ENCODE data around the gene SLC22A1. TPM values are rescaled to one million over a fixed set of nuclear protein-coding genes. Genes with fewer than 3 reads are reported as not detected.
A peak's percentile ranks its signal among the peaks of the same experiment; 100 is the strongest.

SLC22A1 gene
- polyA plus RNA-seq, 1 donor from 2014 or later, result 0.71 TPM

DNA sequence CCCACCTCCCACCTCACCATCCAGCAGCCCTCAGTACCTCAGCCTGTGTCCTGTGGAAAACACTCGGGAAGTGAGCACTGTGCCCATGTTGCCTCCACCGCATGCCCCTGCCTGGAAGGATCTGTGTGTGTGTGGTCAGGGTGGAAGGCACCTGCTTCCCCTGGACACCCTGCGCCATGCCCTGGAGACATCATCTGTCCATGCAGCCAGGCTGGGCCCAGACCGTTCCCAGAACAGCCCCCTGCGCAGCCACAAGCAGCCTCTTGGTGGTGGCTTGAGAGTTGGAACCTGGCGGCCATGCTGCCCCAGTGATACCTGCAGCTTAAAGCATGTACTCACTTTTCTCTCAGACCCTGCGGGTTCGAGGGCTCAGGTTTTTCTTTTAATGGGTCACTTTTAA, 34.9 kb upstream of the SLC22A1 start:
- no peaks in the 10 kb centered on the region for H3K79me2 ChIP-seq (replicated peaks; ENCODE audit: insufficient read depth, low read length)
- H3K9me3 ChIP-seq (ENCODE audit: low read length), result no peaks in the 10 kb centered on the region
- H3K4me3 ChIP-seq (ENCODE audit: low read length), result no peak overlapping the region
- H3K27me3 ChIP-seq (ENCODE audit: insufficient read depth, low read depth, low read length), result no peaks in the 10 kb centered on the region
- no peaks in the 10 kb centered on the region for H3F3A ChIP-seq (ENCODE audit: insufficient read depth, low read length, poor library complexity, severe bottlenecking)
- no peaks in the 10 kb centered on the region for H4K20me1 ChIP-seq (ENCODE audit: insufficient read depth)
- no peak overlapping the region for H3K4me2 ChIP-seq (ENCODE audit: low read length)
- H3K36me3 ChIP-seq (ENCODE audit: insufficient read depth, low read length), result peaks cover 8% of the 10 kb centered on the region
- TF ChIP-seq SMC3 (conservative IDR thresholded peaks at IDR 0.05; ENCODE audit: poor library complexity) (no peak), RAD21 (conservative IDR thresholded peaks at IDR 0.05) (no peak), POLR2AphosphoS5 (IDR thresholded peaks at IDR 0.05) (no peak), EZH2 (IDR thresholded peaks at IDR 0.05; ENCODE audit: borderline replicate concordance, insufficient read depth, low read length, poor library complexity, severe bottlenecking) (no peak), EP300 (conservative IDR thresholded peaks at IDR 0.05; ENCODE audit: poor library complexity, severe bottlenecking) (no peak), MXI1 (conservative IDR thresholded peaks at IDR 0.05; ENCODE audit: poor library complexity, severe bottlenecking) (no peak), TAF1 (IDR thresholded peaks at IDR 0.05; ENCODE audit: low read depth) (no peak)
- TF ChIP-seq, protein P1, sequence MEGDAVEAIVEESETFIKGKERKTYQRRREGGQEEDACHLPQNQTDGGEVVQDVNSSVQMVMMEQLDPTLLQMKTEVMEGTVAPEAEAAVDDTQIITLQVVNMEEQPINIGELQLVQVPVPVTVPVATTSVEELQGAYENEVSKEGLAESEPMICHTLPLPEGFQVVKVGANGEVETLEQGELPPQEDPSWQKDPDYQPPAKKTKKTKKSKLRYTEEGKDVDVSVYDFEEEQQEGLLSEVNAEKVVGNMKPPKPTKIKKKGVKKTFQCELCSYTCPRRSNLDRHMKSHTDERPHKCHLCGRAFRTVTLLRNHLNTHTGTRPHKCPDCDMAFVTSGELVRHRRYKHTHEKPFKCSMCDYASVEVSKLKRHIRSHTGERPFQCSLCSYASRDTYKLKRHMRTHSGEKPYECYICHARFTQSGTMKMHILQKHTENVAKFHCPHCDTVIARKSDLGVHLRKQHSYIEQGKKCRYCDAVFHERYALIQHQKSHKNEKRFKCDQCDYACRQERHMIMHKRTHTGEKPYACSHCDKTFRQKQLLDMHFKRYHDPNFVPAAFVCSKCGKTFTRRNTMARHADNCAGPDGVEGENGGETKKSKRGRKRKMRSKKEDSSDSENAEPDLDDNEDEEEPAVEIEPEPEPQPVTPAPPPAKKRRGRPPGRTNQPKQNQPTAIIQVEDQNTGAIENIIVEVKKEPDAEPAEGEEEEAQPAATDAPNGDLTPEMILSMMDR (IDR thresholded peaks at IDR 0.05; ENCODE audit: poor library complexity, severe bottlenecking), result no peak
- TF ChIP-seq, protein P2, sequence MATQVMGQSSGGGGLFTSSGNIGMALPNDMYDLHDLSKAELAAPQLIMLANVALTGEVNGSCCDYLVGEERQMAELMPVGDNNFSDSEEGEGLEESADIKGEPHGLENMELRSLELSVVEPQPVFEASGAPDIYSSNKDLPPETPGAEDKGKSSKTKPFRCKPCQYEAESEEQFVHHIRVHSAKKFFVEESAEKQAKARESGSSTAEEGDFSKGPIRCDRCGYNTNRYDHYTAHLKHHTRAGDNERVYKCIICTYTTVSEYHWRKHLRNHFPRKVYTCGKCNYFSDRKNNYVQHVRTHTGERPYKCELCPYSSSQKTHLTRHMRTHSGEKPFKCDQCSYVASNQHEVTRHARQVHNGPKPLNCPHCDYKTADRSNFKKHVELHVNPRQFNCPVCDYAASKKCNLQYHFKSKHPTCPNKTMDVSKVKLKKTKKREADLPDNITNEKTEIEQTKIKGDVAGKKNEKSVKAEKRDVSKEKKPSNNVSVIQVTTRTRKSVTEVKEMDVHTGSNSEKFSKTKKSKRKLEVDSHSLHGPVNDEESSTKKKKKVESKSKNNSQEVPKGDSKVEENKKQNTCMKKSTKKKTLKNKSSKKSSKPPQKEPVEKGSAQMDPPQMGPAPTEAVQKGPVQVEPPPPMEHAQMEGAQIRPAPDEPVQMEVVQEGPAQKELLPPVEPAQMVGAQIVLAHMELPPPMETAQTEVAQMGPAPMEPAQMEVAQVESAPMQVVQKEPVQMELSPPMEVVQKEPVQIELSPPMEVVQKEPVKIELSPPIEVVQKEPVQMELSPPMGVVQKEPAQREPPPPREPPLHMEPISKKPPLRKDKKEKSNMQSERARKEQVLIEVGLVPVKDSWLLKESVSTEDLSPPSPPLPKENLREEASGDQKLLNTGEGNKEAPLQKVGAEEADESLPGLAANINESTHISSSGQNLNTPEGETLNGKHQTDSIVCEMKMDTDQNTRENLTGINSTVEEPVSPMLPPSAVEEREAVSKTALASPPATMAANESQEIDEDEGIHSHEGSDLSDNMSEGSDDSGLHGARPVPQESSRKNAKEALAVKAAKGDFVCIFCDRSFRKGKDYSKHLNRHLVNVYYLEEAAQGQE (IDR thresholded peaks at IDR 0.05; ENCODE audit: borderline replicate concordance), result no peak
- no peak overlapping the region for H3K9ac ChIP-seq (ENCODE audit: low read length)
- no peak overlapping the region for H3K27ac ChIP-seq (ENCODE audit: low read length)
- no peaks in the 10 kb centered on the region for H3K9me2 ChIP-seq (ENCODE audit: insufficient read depth, low read length)
- no peak overlapping the region for H2AFZ ChIP-seq (ENCODE audit: low read depth, low read length)

DNA sequence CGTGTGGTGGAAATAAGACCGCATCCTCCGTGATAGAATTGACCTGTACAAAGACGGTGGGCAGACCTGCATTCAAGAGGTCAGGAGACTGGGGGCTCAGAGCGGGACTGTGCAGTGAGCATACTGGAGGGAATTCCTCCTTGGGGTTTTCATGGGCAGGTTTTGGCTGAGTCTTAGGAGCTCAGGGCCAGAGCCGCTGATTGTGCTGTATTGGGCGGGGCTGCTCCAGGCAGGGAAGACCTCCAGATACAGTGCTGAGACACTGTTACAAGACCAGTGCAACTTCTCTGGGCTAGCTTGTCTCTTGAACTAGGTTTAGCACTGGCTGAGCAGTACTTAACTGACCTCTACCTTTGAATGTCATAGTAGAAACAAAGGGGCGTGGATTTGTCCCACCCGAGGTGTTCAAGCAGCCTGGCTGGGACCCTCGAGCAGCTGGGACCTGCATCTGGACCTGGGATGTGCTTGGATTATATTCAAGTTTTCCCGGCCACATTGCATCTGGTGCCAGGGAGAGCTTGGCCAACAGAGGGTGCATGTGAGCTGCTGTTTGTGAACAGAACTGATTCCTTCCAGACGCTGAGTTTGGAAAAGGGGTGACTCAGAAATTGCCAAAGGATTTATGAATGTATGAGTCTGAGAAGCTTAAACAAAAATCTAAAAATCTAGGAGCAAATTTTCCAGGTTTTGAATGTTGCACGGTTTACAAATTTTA, 33.4 kb upstream of the SLC22A1 start:
- Histone ChIP-seq H3K9ac (ENCODE audit: low read length) (no peak overlapping the region), H3K36me3 (ENCODE audit: insufficient read depth, low read length) (peaks cover 8% of the 10 kb centered on the region), H3K4me3 (ENCODE audit: low read length) (no peak overlapping the region), H4K20me1 (ENCODE audit: insufficient read depth) (no peaks in the 10 kb centered on the region), H3F3A (ENCODE audit: insufficient read depth, low read length, poor library complexity, severe bottlenecking) (no peaks in the 10 kb centered on the region), H3K27ac (ENCODE audit: low read length) (no peak overlapping the region), H3K79me2 (replicated peaks; ENCODE audit: insufficient read depth, low read length) (no peaks in the 10 kb centered on the region), H3K27me3 (ENCODE audit: insufficient read depth, low read depth, low read length) (no peaks in the 10 kb centered on the region), H3K9me3 (ENCODE audit: low read length) (no peaks in the 10 kb centered on the region), H3K4me2 (ENCODE audit: low read length) (no peak overlapping the region), H3K9me2 (ENCODE audit: insufficient read depth, low read length) (no peaks in the 10 kb centered on the region), H2AFZ (ENCODE audit: low read depth, low read length) (no peak overlapping the region)
- peak; percentile 87 for TF ChIP-seq SMC3 (conservative IDR thresholded peaks at IDR 0.05; ENCODE audit: poor library complexity)
- TF ChIP-seq RAD21 (conservative IDR thresholded peaks at IDR 0.05), result peak; percentile 75
- no peak for TF ChIP-seq POLR2AphosphoS5 (IDR thresholded peaks at IDR 0.05)
- TF ChIP-seq, protein P1 (IDR thresholded peaks at IDR 0.05; ENCODE audit: poor library complexity, severe bottlenecking), result peak; percentile 74
